HG03066 (cell line): ENCODE measurements around the gene MYO9B.
A peak's percentile ranks its signal among the peaks of the same experiment; 100 is the strongest.

Source experiments
- ATAC-seq: cut with Tn5 transposase; IDR thresholded peaks from one replicate; pipeline ENCODE4 v1.9.1; 2021; ENCODE audit warnings: low read depth; ENCODE audit not compliant: unreplicated experiment

MYO9B gene, protein sequence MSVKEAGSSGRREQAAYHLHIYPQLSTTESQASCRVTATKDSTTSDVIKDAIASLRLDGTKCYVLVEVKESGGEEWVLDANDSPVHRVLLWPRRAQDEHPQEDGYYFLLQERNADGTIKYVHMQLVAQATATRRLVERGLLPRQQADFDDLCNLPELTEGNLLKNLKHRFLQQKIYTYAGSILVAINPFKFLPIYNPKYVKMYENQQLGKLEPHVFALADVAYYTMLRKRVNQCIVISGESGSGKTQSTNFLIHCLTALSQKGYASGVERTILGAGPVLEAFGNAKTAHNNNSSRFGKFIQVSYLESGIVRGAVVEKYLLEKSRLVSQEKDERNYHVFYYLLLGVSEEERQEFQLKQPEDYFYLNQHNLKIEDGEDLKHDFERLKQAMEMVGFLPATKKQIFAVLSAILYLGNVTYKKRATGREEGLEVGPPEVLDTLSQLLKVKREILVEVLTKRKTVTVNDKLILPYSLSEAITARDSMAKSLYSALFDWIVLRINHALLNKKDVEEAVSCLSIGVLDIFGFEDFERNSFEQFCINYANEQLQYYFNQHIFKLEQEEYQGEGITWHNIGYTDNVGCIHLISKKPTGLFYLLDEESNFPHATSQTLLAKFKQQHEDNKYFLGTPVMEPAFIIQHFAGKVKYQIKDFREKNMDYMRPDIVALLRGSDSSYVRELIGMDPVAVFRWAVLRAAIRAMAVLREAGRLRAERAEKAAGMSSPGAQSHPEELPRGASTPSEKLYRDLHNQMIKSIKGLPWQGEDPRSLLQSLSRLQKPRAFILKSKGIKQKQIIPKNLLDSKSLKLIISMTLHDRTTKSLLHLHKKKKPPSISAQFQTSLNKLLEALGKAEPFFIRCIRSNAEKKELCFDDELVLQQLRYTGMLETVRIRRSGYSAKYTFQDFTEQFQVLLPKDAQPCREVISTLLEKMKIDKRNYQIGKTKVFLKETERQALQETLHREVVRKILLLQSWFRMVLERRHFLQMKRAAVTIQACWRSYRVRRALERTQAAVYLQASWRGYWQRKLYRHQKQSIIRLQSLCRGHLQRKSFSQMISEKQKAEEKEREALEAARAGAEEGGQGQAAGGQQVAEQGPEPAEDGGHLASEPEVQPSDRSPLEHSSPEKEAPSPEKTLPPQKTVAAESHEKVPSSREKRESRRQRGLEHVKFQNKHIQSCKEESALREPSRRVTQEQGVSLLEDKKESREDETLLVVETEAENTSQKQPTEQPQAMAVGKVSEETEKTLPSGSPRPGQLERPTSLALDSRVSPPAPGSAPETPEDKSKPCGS (N-terminal part only)

DNA sequence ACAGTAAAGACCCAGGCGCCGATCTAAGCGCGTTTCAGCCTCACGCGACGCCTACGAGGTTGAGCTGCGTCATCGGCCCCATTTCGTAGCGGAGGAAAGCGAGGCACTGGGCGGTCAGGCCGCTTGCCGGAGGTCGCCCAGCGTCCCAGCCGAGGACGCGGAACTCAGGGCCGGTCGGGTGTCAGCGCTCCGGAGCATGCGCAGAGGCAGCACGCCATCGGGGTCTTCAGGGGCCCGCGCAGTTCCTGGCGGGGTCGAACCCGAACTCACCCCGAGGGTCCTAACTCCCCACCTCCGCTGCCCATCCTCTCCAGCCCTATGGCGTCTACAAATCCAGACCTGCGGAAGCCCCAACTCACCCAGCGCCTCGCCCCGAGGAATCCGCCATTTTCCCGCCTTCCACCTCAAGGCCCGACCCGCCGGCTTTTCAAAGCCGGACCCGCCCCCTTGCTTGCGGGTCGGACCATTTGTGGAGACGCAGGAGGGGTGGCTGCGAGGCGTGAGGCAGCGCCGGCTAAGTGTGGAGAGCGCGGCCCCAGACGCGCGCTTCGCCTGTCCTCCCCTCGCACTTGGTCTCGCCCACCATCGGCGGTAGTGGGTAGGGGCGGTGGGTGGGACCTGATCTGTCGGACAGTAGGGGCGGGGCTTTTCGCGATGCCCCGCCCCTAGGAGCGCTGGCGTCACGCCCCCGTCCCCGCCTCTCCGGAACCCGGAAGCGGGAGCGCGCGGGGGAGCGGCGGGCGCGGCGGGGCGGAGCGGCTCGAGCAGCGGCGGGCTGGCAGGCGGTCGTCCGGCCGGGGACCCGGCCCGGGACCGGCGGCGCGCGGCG, at the start of gene MYO9B, which contains the start of gene HAUS8:
Gene MYO9B, plus strand, starts transcription at position 743 of the 829 bp plus-strand sequence. CDS start 25,941 bp downstream, outside the sequence.
Gene HAUS8, minus strand, starts transcription at position 418 of the 829 bp plus-strand sequence. Its CDS starts 30 bp downstream, at position 388.
- ATAC-seq: peak; percentile 61

DNA sequence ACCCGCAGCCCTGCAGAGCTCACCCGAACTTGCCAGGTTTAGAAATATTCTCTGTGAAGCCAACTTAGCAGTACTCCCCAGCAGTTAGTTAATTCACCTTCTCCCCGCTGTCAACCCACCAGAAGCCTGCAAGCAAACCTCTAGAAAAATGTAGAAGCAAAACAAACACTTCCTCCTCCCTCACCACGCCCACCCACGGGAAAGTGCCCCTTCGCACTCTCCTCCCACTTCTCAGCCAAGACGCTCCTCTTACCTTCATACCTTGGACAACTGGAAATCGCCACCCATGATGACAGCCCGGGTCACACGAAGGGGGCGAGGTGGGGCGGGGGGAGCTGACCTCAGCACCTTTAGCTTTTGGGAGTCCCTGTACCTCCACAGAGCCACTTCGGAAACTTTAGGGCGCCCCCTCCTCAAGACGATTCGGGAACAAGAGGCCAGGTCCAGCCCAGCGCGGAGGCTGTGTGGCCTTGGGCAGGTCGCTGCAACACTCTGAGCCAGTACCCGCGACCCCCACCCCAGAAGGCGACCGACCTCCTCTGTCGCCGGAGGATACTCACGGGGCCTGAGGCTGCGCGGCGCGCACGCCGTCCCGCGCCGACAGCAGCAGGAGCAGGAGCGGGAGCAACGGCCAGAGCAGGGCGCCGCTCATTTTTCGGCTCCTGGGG, 49.5 kb upstream of the MYO9B start:
- no peak for ATAC-seq

GRCh38 chr19:17026706-17027534, 48.7 kb upstream of the MYO9B start, which contains the start of gene CPAMD8:
Gene CPAMD8 (minus strand): TSS chr19:17026810. CDS start chr19:17026642, 168 bp downstream.
- no peak for ATAC-seq

DNA sequence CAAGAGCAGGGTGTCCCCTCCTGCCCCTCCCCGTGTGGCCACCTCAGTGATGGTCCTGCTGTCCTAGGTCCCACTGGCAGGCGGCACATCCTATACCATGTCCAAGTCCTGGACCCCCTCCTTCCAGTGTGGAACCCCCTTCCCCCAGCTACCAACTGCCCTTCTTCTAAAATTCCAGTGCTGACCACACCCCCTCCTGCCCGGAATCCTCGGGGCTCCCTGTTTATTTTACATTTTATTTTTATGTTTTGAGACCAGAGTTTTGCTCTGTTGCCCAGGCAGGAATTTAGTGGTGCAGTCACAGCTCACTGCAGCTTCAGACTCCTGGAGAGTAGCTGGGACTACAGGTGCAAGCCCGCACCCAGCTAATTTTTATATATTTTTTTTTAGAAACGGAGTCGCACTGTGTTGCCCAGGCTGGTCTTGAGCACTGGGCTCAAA, 48.0 kb upstream of the MYO9B start:
- no peak for ATAC-seq

GRCh38 chr19:17031741-17032140, 43.8 kb upstream of the MYO9B start:
- no peak for ATAC-seq

DNA sequence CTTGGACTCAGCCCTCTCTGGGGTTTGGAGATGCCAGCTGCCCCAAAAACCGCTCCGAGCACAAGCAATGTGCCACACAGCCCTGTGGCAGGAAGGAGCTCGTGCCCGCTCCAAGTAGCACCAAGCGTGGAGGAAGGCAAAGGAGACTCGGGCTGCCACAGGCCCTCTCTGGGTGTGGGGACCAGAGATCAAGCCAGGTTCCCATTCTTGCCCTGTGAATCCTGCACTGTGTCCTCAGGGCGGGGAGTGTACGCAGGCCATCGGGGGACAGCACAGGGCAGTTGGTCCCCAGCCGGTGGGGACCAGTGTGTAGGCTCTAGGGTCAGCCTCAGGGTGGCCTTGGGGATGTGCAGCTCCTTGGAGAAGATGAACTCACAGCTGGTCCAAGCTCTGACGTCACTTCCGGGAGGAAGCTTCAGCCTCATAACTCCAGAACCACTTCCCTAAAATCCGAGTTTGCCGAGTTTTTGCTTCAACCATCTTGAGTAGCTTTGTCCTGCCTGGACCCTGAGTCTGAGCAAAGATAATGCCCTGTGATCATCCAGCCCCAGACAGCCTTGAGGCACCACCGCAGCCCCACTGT, 39.6 kb upstream of the MYO9B start:
- ATAC-seq: no peak

DNA sequence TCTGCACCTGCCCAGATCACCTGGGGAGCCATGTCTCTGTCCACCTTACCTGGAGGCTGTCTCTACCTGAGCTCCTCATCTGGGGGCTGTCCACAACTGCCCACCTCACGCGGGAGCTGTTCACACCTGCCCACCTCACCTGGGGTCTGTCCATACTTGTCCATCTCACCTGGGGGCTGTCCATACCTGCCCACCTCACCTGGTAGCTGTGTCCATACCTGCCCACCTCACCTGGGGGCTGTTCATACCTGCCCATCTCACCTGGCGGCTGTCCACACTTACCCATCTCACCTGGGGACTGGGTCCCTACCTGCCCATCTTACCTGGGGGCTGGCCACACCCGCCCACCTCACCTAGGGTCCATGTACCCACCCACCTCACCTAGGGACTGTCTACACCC, 38.9 kb upstream of the MYO9B start:
- no peak for ATAC-seq

DNA sequence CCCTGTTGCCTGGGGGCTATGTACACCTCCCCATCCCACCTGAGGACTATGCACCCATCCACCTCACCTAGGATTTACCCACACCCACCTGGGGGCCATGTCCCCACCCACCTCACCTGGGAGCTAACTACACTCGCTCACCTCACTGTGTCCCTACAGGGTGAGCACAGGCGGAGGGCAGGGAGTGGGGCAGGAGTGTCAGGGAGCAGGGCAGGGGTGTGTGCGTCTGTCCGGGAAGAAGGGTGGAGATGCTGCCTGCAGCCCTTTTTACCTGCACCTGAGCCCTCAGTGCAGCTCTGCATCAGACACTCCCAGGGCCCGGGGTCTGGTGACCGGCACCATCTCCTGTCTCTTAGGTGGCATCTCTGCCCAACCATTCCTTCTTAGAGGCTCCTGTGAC, 38.4 kb upstream of the MYO9B start:
- ATAC-seq: no peak

GRCh38 chr19:17037966-17038500, 37.5 kb upstream of the MYO9B start:
- ATAC-seq: no peak

GRCh38 chr19:17041976-17042375, 33.6 kb upstream of the MYO9B start:
- ATAC-seq: no peak

DNA sequence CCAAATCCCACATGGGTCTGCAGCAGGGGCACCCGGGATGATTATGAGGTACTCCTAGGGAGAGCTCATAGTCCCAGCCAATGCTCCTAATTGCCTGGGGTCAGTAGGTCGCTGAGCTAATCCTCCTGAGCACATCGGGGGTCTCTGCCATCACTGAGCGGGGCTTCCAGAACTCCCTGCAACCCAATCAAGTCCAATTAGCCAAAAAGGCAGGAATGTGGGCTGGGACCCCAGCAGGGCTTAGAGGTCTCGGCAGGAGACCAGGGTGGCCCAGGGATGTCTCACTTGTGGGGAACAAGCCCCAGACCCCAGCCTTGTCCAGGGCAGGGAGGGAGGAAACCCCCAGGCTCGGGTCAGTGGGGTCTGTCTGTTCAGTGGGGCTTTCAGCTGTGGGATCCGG, 31.8 kb upstream of the MYO9B start:
- ATAC-seq: no peak

GRCh38 chr19:17045907-17046502, 29.6 kb upstream of the MYO9B start:
- ATAC-seq: no peak

DNA sequence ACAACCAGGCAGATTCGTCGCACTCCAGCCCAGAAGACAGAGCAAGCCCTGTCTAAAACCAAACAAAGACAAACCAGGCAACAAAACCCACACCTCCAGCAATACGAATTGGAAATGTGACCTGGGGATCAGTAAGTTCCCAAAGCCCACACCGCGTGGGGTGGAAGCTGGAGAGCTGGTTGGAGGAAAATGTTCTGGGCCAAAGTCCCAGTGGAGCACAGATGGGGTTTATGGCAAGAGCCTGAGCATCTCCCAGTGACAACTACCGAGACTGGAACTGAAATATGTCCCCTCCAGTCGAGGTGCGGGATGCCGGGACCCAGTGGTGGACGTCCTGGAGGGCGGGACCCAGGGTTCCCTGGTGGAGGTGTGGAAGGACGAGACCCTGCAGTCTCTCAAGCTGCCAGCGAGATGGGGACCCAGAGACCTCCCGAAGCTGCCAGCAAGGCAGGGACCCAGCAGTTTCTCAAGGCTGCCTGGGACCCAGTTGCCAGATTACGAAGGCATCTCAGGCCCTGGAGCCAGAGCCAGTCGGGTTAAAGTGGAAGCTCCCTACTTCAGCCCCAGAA, 26.6 kb upstream of the MYO9B start:
- ATAC-seq: no peak

GRCh38 chr19:17049711-17050280, 25.8 kb upstream of the MYO9B start:
- no peak for ATAC-seq

GRCh38 chr19:17052439-17052838, 23.1 kb upstream of the MYO9B start:
- no peak for ATAC-seq

DNA sequence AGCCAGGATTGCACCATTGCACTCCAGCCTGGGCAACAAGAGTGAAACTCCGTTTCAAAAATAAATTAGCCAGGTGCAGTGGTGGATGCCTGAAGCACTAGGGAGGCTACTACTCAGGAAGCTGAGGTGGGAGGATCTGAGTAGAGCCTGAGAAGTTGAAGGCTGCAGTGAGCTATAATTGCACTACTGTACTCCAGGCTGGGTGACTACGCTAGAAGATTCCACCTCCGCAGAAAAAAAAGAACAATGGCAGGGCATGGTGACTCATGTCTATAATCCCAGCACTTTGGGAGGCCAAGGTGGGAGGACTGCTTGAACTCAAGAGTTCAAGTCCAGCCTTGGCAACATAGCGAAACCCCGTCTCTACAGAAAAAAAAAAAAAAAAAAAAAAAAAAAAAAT, 20.8 kb upstream of the MYO9B start:
- ATAC-seq: no peak
